ENCODE results near the gene TRABD2B.

Gene TRABD2B

DNA sequence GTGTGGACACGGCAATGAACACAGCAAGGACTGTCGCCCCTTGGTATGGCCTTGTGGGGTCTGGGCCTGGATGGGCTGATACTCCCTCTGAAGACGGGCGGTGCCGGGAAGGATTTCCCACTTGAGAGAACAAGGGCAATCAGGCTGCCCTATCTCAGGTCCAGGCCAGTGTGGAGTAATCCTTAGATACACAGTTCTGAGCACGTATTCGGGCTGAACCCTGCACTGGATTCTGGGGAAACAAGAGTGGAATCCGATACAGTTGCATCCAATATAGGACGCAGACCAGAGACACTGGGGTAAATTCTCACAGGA is 177.7 kb downstream of the TRABD2B start:
- DNase-seq = no peak

GRCh38 chr1:47818682-47819573 is 178.3 kb downstream of the TRABD2B start:
- no peak for DNase-seq

DNA sequence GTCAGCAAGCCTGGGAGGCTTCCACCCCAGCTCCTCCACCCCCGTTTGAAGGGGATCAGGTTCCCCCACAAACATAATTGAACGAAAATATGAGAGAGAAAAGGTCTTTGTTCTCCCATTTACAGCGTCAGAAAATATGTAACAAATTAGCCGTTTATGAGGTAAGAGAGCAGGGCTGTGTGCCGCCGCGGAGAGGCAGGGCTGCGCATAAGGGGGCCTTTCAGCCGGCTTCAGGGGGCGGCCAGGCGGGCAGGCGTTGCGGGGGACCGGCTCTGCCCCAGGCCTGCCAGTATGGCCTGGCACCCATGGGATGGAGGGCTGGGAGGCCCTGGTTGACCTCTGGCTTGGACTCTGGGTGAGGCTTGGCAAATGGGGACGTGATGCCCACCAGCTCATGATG is 179.3 kb downstream of the TRABD2B start:
- DNase-seq = no peak

DNA sequence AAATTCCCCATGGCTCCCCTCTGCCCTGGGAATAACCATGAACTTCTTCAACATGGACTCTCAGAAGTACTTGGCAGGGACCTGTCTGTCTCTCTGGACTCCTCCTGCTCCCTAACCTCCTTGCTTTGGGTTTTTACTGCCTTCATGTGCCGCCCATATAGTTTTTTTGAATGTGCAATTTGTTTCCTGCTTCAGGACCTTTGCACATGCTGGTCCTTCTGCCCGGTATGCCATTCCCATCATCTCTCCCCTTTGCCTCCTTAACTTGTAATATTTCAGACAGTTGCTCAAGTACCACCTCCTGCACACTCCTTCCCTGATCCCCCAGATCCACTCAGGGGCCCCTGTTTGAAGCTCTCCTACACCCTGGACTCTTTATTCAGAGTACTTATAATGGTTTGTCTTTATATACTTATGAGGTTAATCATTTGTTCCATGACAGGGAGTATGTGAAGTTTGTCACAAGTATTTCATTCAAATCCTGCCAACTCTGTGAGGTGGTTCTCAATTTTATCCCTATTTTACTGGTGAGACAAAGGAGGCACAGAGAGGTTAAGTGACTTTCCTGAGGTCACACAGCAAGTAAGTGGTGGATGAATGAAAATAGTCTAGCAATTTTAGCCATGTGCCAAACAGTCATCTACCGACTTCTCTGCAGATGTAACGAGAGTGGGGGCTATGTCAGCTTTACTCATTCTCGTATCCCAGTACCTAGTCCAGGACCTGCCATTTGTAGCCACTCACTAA is 180.7 kb downstream of the TRABD2B start:
- no peak for DNase-seq

GRCh38 chr1:47814612-47815395 is 182.4 kb downstream of the TRABD2B start:
- DNase-seq = no peak

GRCh38 chr1:47813970-47814369 is 183.2 kb downstream of the TRABD2B start:
- no peak for DNase-seq

DNA sequence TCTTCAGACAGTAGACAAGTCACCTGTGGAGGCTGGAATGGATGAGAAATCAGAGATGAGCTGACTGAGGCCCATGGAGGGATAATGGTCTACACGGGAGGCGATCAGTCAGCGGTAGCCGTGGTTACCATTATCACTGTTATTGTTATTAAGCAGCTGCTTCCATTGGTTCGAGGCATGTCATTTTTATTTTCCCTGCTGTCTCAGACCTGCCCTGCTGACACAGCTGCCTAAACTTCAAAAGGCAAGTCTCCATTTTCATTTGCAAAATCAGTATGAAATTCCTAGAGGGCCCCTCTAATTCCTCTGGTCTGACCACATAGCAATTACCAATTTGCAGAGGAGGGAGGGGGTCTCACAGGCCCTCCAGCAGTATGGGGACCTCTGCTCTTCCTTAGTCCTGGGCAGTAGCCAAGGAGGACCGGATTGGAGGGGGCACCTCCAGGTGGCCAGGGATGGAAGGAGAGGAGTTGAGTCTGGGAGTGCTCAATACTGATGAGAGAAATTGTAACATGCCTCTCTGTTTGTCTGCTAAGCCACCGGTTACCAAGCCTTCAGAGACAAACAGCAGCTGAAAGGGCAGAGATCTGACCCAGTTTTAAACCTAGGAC is 184.2 kb downstream of the TRABD2B start:
- DNase-seq = no peak

GRCh38 chr1:47810964-47811682 is 186.1 kb downstream of the TRABD2B start:
- no peak for DNase-seq

DNA sequence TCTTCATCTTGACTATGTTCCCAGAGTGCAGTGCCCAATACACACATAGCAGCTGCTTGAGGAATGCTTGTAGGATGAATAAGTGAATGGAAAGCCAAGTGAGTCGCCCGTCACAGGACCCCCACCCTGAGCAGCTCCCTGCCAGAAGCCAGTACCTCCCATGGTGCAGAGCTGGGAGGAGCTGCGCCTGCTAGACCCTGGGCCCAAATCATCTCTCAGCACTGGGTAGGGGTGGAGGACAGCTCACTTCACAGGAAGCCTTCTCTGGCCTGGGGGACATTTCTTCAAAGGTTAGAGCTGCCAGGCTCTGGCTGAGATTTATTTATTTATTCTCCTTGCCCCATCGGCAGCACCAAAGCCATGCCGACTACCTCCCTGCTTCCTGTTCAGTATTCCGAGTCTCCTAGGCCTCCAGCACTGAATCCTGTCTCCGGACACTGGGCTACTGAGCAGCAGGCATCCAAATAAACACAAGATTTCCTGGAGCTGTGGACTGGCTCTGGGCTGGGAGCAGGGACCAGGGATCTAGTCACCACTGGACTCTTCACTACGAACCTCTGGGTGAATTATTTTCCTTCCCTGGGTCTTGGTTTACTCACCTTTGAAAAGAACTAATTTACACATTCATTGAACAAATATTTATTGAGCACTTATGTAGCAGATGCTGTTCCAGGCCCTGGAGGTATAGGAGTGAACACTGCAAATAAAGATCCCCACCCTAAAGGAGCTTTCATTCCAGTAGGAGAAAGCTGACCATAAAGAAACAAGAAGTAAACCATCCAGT is 187.7 kb downstream of the TRABD2B start:
- DNase-seq = no peak

DNA sequence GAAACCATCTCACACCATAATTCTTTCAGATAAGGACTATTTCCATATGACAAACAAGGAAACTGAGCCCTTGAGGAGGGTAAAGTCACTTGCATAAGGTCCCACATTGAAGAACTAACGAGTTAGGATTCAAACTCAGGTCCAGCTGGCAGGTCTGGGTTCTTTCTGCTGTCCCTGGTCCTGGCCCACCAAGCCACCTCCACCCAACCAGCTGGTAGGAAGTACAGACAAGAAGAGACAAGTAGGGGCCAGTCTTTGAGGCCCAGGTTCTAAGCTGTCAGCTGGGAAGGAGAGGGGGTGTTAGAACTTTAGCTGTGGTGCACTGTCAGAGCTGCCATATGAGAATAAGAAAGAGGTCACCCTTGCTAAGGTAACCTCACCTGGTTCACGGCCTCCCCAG is 188.6 kb downstream of the TRABD2B start:
- DNase-seq = no peak

GRCh38 chr1:47805921-47806361 is 191.2 kb downstream of the TRABD2B start:
- DNase-seq = no peak

- DNase-seq = no peak
Measured at GRCh38 chr1:47805018-47805417, 192.2 kb downstream of the TRABD2B start.

DNA sequence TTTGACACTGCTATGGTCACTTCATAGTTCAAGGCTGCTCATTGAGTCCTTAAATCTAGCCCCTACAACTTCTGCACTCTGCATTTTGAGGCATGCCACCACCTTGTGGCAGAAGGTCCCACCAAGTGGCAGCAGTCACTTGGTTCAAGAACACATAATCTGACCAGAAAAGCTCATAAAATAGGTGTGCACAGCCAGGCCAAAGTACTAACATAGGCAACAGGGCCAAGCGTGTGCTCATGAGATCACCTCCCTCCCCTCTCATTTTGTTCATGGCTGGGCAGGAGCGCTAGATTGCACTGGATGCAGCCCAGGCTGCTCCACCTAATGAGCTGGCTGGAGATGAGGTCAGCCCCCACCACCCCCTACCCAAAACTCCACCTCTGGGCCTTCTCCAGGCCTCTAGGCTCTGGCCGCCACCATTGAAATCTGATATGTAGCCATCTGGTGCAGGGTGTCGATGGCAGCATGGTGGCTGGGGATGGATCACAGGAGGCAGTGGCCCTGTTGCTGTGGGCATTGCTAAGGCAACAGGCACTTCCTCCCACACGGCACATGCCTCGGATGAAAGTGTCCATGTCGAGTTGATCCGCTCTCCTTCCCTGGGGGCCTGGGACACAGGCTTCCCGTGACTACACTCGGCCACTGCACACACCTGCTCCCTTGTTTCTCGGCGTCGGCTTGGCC is 193.2 kb downstream of the TRABD2B start:
- no peak for DNase-seq

GRCh38 chr1:47797575-47797974 is 199.6 kb downstream of the TRABD2B start:
- no peak for DNase-seq

DNA sequence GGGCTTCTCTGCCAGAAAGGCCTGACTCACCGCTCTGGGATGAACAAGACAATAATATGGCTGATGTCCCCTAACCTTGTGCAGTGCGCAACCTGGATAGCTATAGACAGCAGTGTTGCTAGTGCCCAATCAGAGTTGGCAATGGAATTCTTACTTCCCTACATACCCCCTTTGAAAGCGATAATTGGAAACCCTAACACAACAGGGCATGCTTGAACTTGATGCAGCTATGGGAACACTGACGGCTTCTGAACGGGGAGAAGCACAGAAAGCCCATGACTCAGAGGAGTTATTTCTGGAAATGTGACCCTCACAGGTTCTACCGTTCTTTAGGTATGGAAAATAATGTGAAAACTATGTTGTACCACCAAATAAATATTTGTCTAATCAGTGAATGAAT is 200.6 kb downstream of the TRABD2B start:
- no peak for DNase-seq

- no peak for DNase-seq
Measured at GRCh38 chr1:47795102-47795501, 202.1 kb downstream of the TRABD2B start.

DNA sequence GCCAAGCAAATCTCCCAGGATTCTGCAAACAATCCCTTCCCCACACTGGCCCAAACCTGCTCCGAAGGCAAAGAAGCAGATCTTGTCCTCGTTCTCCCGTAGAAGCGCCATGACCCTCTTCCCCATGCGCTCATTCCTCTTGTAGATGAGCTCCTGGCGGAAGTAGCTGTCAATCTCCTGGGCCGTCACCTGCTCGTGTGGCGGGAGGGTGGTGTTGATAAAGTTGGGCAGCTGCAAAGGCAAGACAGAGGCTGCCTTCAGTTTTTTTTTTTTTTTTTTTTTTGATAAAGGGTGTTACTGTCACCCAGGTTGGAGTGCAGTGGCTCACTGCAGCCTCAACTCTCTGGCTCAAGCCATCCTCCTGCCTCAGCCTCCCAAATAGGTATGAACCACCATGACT is 202.7 kb downstream of the TRABD2B start:
- no peak for DNase-seq

- DNase-seq = no peak
Measured at GRCh38 chr1:47794081-47794480, 203.1 kb downstream of the TRABD2B start.

DNA sequence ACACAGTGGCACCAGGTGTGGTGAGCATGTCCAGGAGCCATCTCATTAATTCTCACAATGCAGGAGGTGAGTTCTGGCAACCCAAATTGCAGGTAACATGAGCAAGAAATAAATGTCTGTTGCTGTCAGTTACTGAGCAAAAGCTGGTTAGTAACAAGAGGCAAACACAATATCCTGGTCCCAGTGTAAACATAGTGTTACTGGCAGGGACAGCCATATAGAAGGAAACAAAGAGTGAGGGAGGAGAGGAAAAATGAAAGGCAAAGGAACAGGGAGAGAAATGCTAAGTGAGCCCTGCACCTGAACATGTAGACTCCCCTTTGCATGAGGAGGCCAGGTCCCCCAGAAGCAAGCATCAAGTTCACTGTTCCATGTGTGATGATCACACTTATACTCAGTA is 203.6 kb downstream of the TRABD2B start:
- no peak for DNase-seq

- DNase-seq = no peak
Measured at GRCh38 chr1:47792779-47793178, 204.4 kb downstream of the TRABD2B start.
